GM18499 (cell line): ENCODE measurements around the gene IGF1R.
A peak's percentile ranks its signal among the peaks of the same experiment; 100 is the strongest.
"Not testable (repeated sequence)": the region's sequence is repeated elsewhere in the genome, so short reads cannot be mapped to it uniquely, and the experiment has no call there.

Experiments
- ATAC-seq: cut with Tn5 transposase; IDR thresholded peaks from one replicate; pipeline ENCODE4 v1.9.1; 2021; ENCODE audit warnings: moderate number of reproducible peaks; ENCODE audit not compliant: insufficient read depth, unreplicated experiment

The IGF1R gene

DNA sequence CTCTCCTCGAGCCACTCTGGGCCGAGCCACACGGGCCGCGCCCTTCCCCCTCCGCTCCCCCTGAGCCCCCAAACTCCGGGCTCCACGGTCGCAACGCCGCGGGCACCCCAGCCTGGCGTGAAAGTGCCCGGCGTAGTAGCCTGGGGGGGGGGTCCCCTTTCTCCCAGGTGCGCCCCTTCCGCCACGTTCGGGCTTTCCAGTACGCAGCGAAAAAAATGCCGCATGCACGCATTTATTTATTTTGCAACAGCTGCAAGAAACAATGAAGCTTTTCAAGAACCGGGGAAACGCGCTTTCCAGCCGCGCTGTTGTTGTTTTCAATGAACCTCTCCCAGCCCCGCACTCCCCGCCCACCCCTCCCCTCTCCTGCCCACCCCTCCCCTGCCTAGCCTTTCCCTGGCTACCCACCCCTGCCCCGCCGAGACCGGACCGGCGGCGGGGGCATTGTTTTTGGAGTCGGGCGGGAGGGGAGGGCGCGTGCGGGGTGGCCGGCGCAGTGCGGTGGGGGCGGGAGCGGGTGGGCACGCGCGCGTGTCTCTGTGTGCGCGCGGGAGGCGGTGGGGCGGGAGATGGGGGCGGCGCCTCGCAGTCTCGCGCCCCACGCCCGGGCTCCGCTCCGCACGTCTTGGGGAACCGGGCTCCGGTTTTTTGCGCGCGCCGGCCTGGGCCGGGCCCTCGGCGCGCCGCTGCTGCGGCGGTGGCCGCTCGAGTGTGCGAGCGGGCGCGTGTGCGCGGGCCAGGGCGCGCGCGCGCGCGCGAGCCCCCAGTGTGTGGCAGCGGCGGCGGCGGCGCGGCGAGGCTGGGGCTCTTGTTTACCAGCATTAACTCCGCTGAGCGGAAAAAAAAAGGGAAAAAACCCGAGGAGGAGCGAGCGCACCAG, at the start of gene IGF1R:
Gene IGF1R (plus strand): TSS at position 766 of the 880 bp plus-strand sequence. CDS start 1,043 bp downstream, outside the sequence.
- peak; percentile 41 for ATAC-seq

DNA sequence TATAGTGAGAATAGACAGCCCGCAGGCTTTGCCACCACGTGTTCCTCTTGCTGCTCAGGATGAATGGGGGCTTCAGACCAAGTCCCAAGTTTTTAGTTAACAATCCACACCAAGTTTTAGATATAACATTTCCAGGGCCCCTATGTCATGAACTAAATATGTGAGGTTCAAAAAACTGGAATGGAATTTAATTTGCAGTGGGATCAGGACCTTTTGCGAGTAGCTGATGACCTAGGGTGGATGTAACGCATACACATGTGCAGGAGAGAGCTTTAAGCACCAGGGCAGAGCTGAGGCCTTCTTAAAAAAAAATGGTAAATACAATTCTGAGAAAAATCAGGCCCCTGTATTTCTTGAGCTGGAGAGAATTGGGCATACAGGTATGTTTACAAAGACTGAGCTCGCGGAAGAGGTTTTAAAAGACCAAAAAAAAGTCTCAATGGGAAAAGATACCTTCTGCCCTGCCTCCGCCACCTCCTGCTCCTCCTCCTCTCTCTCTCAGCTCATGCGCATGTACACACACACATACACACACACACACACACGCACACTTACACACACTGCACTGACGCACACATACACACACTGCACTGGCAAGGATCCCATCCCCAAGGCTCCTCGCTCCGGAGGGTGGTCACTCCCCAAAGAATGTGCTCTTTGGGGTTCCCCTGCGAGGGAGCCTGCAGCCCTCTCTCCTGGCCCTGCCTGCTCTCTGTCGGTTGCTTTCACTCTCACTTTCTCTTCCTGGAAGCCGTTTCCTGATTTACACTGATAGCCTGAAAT, 48.2 kb upstream of the IGF1R start:
- ATAC-seq: no peak

DNA sequence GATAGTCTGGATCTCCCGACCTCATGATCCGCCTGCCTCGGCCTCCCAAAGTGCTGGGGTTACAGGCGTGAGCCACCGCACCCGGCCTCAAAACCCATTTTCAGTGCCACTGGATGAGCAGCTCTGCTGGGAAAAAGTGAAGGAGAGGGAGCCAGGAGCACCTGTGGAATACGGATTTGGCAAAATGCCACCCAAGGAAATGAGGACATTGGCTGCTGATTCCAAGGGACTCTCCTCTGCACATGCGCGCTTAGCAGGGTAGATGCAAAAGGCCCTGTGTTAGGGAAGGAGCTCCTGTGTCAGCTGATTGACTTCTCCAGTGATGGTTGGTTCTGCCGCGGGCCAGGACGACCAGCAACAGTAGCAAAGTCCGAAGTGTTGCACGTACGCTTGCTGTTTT, 43.4 kb upstream of the IGF1R start:
- ATAC-seq: no peak

DNA sequence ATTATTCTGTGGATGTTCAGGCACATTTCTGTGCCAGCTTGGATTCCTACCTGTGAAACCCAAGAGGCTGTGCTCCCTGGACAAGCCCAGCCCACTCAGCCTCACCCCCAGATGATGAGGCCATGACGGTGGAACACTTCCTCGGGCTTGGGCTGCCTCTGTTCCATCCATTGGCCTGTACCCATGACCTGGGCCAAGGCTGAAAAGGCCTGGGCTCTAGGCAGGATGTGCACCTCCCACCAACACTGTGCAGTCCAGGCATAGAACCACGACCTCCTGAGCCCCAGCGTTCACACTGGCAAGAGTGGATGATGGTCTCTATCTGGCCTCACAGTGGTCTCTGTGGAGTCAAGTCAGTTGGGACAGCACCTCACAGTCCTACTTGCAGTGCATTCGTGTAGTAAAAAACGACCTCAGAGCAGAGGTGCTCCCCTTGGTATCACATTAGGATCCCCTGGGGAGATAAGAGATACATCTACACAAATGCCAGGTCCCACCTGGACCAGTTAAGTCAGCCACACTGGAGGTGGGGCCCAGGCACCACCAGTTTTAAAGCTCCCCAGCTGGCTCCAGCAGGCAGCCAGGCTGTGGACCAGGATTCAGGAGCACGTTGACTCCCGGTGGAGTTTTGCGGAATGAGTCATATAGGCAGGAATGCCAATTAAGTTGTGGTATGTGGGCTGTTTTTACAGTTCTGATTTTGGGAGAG, 39.0 kb upstream of the IGF1R start:
- no peak for ATAC-seq

DNA sequence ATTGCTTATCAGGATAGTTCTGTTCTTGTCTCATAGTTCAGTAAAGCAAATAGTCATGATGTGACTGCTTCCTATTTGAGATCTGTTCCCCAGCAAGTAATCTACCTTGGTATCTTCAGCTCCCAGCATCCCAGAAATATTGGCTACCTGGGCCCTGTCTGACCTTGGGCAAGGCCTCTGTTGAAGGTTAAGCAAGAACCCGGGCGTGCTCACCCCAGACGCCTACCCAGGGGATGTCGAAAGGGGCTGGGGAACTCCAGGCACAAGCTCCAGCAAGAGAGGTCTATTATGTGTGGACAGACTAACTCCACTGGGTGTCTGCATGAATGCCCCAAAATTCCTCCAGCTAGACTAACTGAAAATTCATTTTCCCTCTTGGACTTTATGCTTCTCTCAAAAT, 37.3 kb upstream of the IGF1R start:
- no peak for ATAC-seq

DNA sequence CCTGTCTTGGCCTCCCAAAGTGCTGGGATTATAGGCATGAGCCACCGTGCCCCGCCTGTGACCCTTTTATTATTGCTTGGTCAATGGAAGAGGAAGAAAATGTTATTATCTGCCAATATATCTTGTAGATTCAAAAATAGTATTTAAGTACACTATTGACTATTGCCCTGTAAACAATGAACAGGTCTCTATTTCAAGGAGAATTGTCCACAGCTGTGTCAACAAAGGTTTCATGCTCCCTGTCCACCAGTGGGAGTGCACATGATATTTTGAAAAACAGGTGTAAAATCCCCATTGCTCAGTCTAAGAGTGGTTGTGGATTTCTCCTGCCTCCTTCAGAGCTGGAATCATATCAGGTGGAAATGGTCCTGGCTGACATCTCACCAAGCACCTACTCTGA, 36.5 kb upstream of the IGF1R start:
- no peak for ATAC-seq

DNA sequence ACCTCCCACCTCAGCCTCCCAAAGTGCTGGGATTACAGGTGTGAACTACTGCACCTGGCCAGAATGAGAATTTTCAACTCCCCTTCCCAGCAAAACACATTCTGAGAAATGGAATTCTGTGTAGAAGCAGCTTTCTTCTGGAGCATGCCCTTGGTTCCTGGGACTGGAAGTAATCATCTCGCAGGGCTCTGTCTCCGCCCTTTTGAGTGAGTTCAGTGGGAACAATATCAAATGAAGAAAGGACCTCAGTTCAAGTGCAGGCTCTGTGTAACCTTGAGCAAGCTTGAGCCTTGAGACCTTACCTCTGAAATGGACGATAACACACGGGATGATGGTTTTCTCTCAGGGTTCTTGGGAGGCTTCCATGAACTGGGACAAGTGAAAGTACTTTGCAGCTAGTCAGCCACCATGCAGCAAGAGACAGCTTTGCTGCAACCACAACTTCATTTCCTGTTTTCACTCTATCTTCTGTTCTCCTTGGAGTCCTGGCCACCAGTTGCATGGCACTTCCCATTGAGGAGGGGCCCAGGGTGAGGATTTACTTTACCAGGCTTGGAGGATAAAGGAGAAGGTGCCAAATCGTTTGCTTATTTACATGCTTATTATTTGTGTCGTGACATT, 35.7 kb upstream of the IGF1R start:
- ATAC-seq: no peak

DNA sequence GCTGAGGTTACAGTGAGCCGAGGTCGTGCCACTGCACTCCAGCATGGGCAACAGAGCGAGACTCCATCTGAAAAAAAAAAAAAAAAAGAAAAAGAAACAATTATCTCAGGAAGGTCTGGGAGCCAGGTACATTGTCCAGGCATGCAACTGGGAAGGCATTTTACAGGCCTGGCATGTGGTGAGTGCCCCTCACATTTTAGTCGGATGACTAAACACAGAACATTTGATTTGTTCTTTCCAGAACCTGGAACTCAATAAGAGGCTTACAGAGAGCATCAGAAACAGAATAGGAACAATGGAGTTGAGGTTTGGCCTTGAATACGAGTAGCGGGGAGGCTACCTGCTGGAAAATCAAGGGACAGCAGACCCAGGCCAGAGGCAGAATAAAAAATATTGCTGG, 33.7 kb upstream of the IGF1R start:
- no peak for ATAC-seq

DNA sequence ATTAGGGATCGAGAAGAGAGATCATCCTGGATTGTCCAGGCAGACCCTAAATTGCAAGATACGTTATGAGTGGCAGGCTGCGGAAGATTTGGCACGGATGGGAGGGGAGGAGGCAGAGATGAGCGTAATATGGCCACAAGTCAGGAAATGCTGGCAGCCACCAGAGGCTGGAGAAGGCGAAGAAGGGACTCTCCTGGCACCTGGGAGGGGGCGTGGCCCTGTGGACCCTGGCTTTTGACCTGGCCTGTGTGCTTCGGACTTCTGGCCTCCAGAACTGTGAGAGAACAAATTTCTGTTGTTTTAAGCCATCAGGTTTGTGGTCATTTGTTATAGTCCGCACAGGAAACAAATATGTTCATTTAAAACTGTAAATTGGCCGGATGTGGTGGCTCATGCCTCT, 31.9 kb upstream of the IGF1R start:
- no peak for ATAC-seq

DNA sequence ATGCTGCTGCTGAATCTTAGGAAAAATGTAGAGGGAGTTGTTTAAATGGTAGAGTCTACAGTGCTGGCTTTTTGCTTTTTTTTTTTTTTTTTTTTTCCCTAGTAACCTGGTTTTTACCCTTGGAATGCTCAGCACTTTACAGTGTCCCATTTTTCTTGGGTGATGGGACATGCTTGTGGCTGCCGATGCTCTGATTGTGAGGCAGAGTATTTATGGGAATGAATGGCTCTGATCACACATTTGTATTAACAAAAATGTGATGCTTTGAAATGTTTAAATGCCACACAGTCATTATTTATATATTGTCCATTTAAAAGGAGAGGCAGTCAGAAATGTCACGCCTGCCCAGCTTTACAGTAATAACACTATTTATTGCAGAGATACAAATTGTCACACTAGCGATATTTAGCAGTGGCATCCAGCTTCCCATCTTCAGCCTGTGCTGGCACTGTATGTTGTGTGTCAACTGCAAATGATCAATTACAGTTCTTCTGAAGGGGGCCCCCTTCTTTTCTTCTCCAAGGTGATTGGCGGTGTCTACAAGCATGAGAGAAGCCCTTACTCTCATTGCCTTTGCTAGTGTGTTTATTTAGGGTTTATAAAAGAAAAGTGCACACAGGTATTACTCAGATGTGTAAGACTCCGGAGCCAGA, 30.9 kb upstream of the IGF1R start:
- no peak for ATAC-seq

DNA sequence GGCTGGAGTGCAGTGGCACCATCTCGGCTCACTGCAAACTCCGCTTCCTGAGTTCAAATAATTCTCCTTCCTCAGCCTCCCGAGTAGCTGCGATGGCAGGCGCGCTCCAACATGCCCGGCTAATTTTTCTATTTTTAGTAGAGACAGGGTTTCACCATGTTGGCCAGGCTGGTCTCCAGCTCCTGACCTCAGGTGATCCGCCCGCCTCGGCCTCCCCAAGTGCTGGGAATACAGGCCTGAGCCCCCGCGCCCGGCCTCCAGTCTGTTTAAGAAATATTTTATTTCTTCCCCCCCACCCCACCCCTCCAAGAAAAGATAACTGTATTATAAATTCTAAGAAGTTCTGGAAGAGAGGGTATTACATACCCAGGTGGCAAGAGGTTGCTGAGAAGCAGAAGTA, 29.8 kb upstream of the IGF1R start:
- not testable (repeated sequence) for ATAC-seq

DNA sequence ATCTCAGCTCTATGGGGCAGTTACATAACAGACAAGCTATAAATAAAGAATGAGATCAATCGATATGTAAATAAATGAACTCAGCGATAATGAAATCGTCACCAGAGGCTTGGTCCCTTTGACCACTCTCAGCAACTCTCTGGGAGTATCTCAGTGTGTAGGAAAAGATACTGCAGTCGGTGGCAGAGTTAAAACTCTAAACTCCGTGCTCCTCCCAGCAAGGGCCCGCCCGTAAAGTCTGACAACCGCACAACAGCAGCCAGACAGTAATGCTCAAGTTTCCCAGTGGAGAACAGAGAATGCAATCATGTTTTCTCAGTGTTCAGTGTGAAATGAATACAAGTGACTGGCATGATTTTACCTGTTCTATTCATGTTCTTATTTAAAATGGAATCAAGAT, 28.3 kb upstream of the IGF1R start:
- no peak for ATAC-seq

DNA sequence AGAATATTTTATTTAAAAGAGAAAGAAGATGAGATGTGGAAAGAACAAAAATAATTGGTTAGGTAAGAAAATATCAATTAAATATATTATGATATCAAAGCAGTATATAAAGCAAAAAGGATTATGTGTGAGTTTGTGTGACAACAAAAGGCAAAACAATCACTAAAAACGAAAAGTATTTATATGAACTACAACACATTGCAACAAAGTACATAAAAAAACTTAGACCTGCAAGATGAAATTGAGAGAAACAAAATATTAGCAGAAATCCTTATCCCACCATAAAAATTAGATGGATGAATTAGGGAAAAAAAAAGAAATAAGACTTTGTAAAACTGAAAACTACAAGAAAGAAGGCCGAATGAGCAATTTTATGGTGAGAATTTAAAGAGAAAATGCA, 27.3 kb upstream of the IGF1R start:
- ATAC-seq: no peak

DNA sequence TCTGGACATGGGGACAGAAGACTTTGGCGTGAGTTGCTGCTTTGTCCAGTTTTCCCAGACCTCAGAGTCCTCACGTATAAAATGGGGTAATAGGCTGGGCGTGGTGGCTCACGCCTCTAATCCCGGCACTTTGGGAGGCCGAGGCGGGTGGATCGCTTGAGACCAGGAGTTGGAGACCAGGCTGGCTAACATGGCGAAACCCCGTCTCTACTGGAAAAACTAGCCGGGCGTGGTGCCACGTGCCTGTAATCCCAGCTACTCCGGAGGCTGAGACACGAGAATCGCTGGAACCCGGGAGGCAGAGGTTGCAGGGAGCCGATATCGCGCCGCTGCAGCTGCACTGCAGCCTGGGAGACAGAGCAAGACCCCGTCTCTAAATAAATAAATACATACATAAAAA, 22.7 kb upstream of the IGF1R start:
- no peak for ATAC-seq

DNA sequence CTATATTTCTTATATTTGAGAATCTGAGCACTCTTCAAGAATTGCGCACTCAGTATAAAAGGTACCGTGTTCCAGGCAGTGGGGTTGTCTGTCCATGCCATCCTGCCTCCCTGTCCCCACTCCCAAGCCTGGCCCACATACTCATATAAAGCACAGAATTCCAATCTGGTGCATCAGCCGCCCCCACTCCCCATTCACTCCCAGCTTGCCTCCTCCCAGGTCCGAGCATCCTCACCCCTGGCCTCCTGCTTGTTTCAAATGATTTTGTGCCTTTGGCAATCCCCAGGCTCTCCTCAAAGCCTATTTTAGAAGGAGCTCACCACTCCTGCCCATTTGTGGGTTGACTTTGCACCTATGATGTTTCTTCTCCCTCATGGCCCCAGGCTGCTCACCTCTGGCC, 22.2 kb upstream of the IGF1R start:
- ATAC-seq: no peak

DNA sequence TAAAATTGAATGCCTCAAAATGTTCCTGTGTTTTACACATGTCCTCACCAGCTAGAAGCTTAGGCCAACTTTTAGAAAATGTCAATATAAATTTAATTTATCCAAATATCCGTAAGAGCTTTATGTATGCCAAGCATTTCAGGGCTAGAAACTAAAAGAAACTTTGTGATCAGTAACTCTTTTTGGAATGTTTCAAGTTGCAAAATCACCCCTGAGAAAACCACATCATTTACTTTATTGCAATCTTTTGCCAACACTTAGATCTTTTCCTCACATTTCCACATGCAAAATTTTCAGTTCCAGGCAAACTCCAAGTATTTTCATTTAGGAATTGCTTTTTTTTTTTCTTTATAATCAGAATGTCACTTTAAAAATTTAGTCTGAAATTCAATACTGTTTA, 20.1 kb upstream of the IGF1R start:
- ATAC-seq: no peak

DNA sequence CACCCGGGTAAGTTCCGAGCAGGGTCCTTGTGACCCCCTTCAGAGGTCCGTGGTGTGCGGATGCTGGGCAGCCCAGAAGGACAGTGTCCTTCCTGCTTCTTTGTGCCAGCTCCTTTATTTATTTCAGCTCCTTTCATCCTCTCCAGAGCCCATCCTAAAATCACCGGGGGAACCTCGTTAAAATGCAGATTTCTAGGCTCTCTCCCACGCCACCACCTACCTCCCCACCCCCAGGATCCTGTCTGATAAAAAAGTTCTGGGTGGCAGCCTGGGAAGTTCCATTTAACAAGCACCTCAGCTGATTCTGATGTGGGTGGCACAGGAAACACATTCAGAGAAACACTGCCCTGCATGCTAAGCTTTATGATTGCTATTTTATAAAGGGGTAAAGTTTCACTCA, 12.5 kb upstream of the IGF1R start:
- no peak for ATAC-seq

DNA sequence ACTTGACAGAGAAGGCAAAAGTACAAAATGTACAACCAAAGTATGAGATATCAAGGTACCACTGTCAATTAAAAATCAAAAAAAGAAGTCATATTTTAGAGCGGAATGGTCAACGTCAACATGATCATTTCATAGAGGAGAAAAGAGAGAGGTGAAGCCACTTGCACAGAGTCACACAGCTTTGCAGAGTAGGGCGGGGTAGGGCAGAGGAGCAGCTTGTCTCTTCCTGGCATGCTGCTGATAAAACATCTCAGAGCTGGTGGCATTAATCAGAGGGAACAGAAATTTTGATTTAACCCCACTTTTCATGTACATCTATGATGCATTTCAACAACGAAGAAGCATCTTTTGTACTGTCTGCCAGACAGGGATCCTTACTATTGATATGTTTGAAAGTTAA, 5.2 kb upstream of the IGF1R start:
- no peak for ATAC-seq

DNA sequence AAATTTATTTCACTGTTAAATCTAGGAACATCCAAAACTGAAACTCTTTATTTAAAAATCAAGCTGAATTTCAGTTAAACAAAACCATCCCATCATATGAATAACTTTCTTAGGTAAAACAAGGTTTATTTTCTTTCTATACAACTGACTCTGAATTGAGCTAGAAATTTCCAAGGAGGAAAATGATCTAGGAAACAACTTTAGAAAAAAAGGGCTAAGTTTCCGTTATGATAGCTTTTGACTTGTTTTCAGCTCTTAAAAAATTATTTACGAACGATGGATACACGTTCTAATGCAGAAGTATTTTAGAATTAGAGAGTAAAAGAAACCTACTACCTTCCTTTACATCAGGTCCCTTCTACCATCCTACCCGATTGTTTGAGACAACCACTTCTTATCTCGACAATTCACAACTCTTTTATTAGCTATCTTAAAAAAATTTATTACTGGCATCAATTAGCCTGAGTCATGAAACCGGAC, 1.8 kb upstream of the IGF1R start:
- no peak for ATAC-seq
